PFSK-1 (cell line): ENCODE measurements around the gene ADCY2.

Experiments
- POLR2AphosphoS5 ChIP-seq: IDR thresholded peaks from 2 replicates; pipeline ENCODE4 v1.6.1; 2012; ENCODE audit warnings: low read depth, mild to moderate bottlenecking, control low read depth, low read length, moderate library complexity
- SIN3A ChIP-seq: IDR thresholded peaks from 2 replicates; pipeline ENCODE4 v1.6.1; 2012; ENCODE audit warnings: mild to moderate bottlenecking, low read length, moderate library complexity, borderline replicate concordance; ENCODE audit not compliant: insufficient read depth
- TAF1 ChIP-seq: IDR thresholded peaks from 2 replicates; pipeline ENCODE4 v1.6.1; 2012; ENCODE audit warnings: low read length, control low read depth, borderline replicate concordance; ENCODE audit not compliant: insufficient read depth
- TF ChIP-seq, protein P1 (sequence below), 2 experiments: IDR thresholded peaks; 2 replicates each; pipeline versions ENCODE4 v1.6.1 to v1.8.0; 2011 to 2012; ENCODE audit warnings: low read depth in 2 of 2, low read length in 2 of 2, control low read depth in 1 of 2, inconsistent platforms in 1 of 2, mild to moderate bottlenecking in 1 of 2, moderate library complexity in 1 of 2; ENCODE audit not compliant: insufficient read depth in 1 of 2

DNA sequence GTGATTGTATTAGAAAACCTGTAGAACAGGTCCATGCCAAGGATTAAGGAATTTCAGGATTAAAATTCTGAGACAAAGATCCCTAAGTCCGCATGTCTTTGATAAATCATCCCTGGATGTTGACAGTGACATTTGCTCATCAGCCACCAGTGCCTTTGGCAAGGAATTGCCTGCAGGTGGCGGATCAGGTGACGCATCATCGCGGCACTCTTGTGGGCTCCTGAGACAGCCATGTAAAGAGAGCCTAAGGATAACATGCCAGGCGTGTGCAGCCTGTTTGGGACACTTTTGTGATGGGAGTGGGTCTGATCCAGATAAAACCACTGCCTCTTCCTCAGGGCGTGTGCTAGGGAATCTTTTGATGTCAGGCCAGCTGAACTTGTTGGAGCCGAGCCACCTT, 40.6 kb downstream of the ADCY2 start:
- TF ChIP-seq TAF1 (no peak), POLR2AphosphoS5 (no peak), SIN3A (no peak)
- TF ChIP-seq, protein P1, sequence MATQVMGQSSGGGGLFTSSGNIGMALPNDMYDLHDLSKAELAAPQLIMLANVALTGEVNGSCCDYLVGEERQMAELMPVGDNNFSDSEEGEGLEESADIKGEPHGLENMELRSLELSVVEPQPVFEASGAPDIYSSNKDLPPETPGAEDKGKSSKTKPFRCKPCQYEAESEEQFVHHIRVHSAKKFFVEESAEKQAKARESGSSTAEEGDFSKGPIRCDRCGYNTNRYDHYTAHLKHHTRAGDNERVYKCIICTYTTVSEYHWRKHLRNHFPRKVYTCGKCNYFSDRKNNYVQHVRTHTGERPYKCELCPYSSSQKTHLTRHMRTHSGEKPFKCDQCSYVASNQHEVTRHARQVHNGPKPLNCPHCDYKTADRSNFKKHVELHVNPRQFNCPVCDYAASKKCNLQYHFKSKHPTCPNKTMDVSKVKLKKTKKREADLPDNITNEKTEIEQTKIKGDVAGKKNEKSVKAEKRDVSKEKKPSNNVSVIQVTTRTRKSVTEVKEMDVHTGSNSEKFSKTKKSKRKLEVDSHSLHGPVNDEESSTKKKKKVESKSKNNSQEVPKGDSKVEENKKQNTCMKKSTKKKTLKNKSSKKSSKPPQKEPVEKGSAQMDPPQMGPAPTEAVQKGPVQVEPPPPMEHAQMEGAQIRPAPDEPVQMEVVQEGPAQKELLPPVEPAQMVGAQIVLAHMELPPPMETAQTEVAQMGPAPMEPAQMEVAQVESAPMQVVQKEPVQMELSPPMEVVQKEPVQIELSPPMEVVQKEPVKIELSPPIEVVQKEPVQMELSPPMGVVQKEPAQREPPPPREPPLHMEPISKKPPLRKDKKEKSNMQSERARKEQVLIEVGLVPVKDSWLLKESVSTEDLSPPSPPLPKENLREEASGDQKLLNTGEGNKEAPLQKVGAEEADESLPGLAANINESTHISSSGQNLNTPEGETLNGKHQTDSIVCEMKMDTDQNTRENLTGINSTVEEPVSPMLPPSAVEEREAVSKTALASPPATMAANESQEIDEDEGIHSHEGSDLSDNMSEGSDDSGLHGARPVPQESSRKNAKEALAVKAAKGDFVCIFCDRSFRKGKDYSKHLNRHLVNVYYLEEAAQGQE (IDR thresholded peaks at IDR 0.05; ENCODE audit: insufficient read depth in 1 of 2, low read depth in 2 of 2, low read length in 2 of 2) = no peak
